Natural killer cell treated with Interleukin-12 subunit alpha and Interleukin-12 subunit beta and Interleukin-15 and Interleukin-18, amount 100 ng/mL, for 72 hours (primary cell): Measurements from ENCODE around the gene TBC1D30. TPM values are rescaled to one million over a fixed set of nuclear protein-coding genes. Genes with fewer than 3 reads are reported as not detected.

ENCODE experiments used
- ATAC-seq, 2 donors: fragments of 150-1000 bp; cut with Tn5 transposase in 1 of 2; sonication (Bioruptor Pico), chemical (Tn5 transposase) in 1 of 2; 2 replicates each; pipeline ENCODE4 v1.10.0; 2021
- DNase-seq: peaks from one replicate; pipeline ENCODE4 v3.0.0; 2022; ENCODE audit warnings: low spot score
- H3K27ac Mint-ChIP-seq, 2 donors: 1 replicate in 1 of 2; 2 replicates in 1 of 2; pipeline ENCODE4 v1.8.0; 2022; ENCODE audit warnings: mixed read lengths in 2 of 2, mild to moderate bottlenecking in 1 of 2, moderate library complexity in 1 of 2
- H3K27me3 Mint-ChIP-seq, 2 donors: 1 replicate in 1 of 2; 2 replicates in 1 of 2; pipeline ENCODE4 v1.8.0; 2022; ENCODE audit warnings: mixed read lengths in 2 of 2
- H3K36me3 Mint-ChIP-seq: one replicate; pipeline ENCODE4 v1.8.0; 2022; ENCODE audit warnings: mixed read lengths
- H3K4me1 Mint-ChIP-seq, 2 donors: 1 replicate in 1 of 2; 2 replicates in 1 of 2; pipeline ENCODE4 v1.8.0; 2022; ENCODE audit warnings: low read depth in 2 of 2, mixed read lengths in 2 of 2, mild to moderate bottlenecking in 1 of 2
- H3K4me3 Mint-ChIP-seq: one replicate; pipeline ENCODE4 v1.8.0; 2022; ENCODE audit warnings: mixed read lengths
- H3K9me3 Mint-ChIP-seq: 2 replicates; pipeline ENCODE4 v1.8.0; 2022; ENCODE audit warnings: mixed read lengths
- total RNA-seq, 2 donors: library from RNA; stranded (reverse); gene quantifications; one replicate each; pipeline ENCODE4 v1.2.3, GENCODE V29; 2022

The TBC1D30 gene
- total RNA-seq, 2 donors from 2014 or later = 1.1 TPM

DNA sequence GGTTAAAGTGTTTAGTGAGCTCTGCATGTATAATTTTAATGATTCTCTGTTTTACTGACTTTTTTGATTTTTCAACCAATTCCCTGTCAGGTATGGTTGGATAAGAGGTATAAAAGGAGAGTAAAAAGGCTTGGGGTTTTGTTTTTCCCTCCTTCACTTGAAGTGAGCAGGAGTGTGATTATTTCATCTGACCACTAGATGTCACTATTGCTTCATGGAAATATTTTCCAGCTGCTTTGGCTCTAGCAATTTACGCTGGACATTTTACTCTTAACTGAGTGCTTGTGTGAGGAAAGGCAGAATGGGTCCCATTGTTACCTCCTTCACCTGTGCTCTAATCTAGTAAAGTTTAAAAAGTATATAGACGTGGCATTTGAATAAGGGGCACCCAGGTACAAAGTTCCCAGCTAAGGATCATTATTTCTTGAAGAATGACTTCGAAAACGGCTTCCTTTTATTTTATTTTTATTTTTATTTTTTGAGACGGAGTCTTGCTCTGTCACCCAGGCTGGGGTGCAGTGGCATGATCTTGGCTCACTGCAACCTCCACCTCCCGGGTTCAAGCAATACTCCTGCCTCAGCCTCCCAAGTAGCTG lies 66.5 kb downstream of the TBC1D30 start:
- no peaks in the 10 kb centered on the region for H3K4me1 Mint-ChIP-seq
- H3K4me3 Mint-ChIP-seq = no peak overlapping the region
- H3K27me3 Mint-ChIP-seq = peaks cover 7 to 15% of the 10 kb centered on the region in 2 donors
- H3K9me3 Mint-ChIP-seq = no peaks in the 10 kb centered on the region
- H3K27ac Mint-ChIP-seq = no peak overlapping the region
- no peaks in the 10 kb centered on the region for H3K36me3 Mint-ChIP-seq
- peak in 1 of 2 donors; percentile 43 for ATAC-seq
- no peak for DNase-seq

DNA sequence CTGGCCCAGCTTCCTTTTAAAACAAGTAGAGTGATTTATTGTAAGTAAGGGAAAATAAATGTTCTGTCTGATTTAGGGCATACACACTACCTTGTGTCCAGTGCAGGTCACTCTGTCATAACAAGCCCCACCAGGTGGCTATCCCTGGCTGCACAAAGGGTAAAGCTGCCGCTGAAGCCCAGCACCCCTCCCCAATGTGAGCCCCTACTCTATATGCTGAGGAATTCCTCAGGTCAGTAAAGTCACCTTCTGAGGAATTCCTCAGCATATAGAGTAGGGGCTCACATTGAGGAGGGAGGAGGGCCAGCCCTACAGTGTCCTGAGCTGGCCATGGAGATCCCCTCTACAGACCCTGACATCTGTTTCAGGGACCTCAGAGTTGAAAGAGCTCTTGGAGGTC lies 67.2 kb downstream of the TBC1D30 start:
- DNase-seq (no peak), ATAC-seq (no peak)
- peaks cover 6 to 13% of the 10 kb centered on the region in 2 donors for H3K27me3 Mint-ChIP-seq
- H3K27ac Mint-ChIP-seq = no peak overlapping the region
- no peaks in the 10 kb centered on the region for H3K36me3 Mint-ChIP-seq
- H3K4me1 Mint-ChIP-seq = no peaks in the 10 kb centered on the region
- H3K9me3 Mint-ChIP-seq = no peaks in the 10 kb centered on the region
- H3K4me3 Mint-ChIP-seq = no peak overlapping the region

DNA sequence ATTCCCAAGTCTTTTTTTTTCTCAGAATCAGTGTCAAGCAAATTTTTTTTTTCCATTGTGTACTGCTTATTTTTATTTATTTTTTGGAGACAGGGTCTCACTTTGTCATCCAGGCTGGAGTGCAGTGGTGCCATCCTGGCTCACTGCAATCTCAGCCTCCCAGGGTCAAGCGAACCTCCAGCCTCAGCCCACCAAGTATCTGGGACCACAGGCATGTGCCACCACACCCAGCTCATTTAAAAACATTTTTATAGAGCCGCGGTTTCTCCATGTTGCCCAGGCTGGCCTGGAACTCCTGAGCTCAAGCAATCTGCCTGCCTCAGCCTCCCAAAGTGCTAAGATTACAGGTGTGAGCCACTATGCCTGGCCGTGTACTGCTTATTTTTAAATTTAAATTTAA lies 68.1 kb downstream of the TBC1D30 start:
- ATAC-seq (no peak), DNase-seq (no peak)
- Mint-ChIP-seq H3K36me3 (no peaks in the 10 kb centered on the region), H3K9me3 (no peaks in the 10 kb centered on the region), H3K4me3 (no peak overlapping the region), H3K27me3 (peaks cover 6 to 13% of the 10 kb centered on the region in 2 donors), H3K4me1 (no peaks in the 10 kb centered on the region), H3K27ac (no peak overlapping the region)

DNA sequence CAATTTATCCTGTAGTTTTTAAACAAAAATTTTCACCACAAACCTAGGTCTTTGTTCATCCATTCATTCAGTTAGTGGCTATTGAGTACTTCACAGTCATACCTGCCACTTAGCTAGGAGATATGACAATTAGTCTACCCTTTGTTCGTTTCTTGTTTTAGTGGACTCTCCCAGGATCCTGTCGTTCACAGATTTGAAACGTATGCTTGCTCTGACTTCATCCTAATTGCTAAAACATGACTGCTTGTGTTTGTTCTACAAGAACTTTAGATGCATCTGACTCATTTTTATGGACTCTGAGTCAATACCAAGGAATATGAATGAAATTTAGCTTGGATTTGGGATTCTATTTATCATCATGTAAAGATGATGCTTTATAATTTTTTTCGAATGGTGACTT lies 69.5 kb downstream of the TBC1D30 start:
- DNase-seq = no peak
- H3K27ac Mint-ChIP-seq = no peak overlapping the region
- H3K9me3 Mint-ChIP-seq = no peaks in the 10 kb centered on the region
- no peak for ATAC-seq
- H3K36me3 Mint-ChIP-seq = no peaks in the 10 kb centered on the region
- H3K4me3 Mint-ChIP-seq = no peak overlapping the region
- H3K4me1 Mint-ChIP-seq = no peaks in the 10 kb centered on the region
- peaks cover 6 to 13% of the 10 kb centered on the region in 2 donors for H3K27me3 Mint-ChIP-seq

DNA sequence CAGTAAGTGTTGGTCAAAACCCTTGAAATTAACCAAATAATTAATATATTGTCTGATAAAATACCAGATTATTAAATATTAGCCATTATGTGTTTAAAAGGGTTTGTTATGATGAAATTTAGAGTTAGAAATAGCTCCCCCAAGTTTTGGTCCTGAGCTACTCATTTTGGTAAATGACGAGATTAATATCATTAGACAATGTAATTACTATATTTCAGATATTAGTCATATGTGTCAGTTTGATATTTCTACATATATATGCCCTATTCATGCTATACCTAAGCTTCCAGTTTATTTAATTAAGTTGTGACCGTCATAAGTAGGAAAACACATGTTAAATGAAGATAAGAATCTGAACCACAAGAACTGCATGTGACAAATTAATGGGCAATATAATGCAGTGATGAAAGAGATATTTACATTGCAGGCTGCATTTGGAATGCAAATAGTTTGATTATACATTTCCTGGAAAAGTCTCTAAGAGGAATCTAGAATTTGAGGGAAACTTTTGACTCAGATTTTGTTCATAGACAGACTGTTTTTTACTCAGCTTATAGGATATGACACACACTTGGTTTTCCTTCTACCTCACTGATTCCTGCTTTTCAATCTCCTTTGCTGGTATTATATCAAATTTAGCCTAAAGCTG lies 70.5 kb downstream of the TBC1D30 start:
- H3K27ac Mint-ChIP-seq = no peak overlapping the region
- ATAC-seq (no peak), DNase-seq (no peak)
- H3K4me1 Mint-ChIP-seq = no peaks in the 10 kb centered on the region
- H3K27me3 Mint-ChIP-seq = peaks cover 5 to 10% of the 10 kb centered on the region in 2 donors
- H3K9me3 Mint-ChIP-seq = no peaks in the 10 kb centered on the region
- no peaks in the 10 kb centered on the region for H3K36me3 Mint-ChIP-seq
- no peak overlapping the region for H3K4me3 Mint-ChIP-seq

DNA sequence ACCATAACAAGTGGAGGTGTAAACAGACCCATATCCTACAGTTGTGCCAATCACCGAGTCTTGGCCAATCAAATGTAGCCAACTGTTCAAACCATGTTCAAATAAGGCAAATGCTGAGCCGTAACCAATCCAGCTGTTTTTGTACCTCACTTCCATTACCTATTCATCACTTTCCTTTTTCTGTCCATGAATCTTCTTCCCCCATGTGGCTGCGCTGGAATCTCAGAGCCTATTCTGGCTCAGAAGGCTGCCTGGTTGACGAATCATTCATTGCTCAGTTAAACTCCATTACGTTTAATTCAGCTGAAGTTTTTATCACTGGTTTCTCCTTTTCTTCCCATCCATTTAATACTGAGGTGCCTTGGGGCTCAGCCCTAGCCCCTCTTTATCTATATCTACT lies 71.1 kb downstream of the TBC1D30 start:
- no peaks in the 10 kb centered on the region for H3K36me3 Mint-ChIP-seq
- H3K27me3 Mint-ChIP-seq = peaks cover 3 to 5% of the 10 kb centered on the region in 2 donors
- no peaks in the 10 kb centered on the region for H3K4me1 Mint-ChIP-seq
- no peak for DNase-seq
- ATAC-seq = no peak
- H3K4me3 Mint-ChIP-seq = no peak overlapping the region
- H3K27ac Mint-ChIP-seq = no peak overlapping the region
- H3K9me3 Mint-ChIP-seq = no peaks in the 10 kb centered on the region

DNA sequence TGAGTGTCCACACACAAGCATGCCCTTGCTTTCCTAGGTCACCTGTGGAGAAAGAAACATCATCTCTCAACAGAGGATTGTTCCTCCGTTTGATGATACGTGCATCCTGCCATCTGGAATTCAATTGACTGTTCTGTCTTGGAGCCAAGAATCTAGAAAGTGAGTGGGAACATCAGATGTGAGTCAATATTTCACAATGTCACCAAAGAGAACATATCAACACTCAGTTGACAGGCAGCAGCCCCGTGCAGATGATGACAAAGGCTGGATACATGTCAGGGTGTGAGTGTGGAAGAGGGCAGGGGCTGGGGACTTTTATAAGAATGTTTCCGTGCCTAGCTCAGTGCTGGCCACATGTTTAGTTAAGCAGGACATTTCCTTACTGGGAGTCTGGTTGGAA lies 76.1 kb downstream of the TBC1D30 start:
- Mint-ChIP-seq H3K4me3 (no peak overlapping the region), H3K36me3 (no peaks in the 10 kb centered on the region), H3K9me3 (no peaks in the 10 kb centered on the region), H3K27ac (no peak overlapping the region), H3K4me1 (no peaks in the 10 kb centered on the region), H3K27me3 (peaks cover 9 to 16% of the 10 kb centered on the region in 2 donors)
- ATAC-seq = no peak
- no peak for DNase-seq

DNA sequence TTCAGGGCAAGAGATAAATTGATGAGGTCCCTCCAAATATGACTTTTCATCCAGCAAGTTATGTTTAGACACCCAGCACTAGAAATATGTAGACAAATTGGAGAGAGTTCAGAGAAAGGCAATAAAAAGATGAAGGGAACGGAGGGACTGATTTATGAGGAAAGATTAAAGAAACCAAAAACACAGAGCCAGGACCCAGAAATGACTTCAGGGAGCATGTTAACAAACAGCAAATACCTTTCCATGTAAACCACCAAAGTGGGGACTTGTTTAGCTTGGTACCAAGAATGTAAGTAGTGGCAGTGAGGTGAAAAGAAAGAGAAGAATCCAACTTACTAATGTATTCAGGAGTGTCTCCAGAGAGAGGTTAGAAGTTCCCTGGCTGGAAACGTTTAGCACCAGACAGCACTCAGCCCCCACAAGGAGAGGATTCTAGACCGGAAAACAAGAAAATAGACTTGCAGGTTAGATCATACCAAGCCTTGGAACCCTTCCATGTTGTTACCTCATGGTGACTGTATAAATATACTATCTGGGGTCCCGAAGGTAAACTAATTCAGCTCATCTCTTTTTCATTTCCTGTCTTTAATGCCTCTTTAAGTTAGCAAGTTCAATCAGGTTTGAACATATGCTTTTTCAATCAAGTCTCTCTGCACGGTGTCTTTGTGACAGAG lies 79.2 kb downstream of the TBC1D30 start:
- Mint-ChIP-seq H3K27me3 (peaks cover 15 to 20% of the 10 kb centered on the region in 2 donors), H3K4me1 (no peaks in the 10 kb centered on the region), H3K4me3 (no peak overlapping the region), H3K27ac (no peak overlapping the region), H3K36me3 (no peaks in the 10 kb centered on the region), H3K9me3 (no peaks in the 10 kb centered on the region)
- DNase-seq (no peak), ATAC-seq (no peak)

DNA sequence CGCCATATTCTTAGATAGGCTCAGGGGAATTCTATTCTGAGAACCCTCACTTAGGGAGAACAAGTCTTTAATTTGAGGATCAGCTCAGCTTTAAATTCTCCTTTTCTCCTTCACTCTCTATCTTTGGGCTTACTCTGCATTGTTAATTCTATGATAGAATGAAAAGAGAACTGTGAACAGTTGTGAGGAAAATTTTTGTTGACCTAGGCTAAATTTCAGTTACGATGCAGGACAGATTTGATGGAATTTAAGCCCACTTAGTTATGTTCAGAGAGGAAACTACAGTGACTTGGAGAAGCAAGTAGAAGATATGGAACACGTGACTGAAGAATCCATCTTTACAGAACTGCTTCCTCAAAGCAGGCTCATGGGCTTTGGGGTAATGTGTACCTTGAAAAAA lies 82.7 kb downstream of the TBC1D30 start:
- DNase-seq (no peak), ATAC-seq (no peak)
- Mint-ChIP-seq H3K27ac (no peak overlapping the region), H3K36me3 (no peaks in the 10 kb centered on the region), H3K27me3 (peaks cover 19 to 35% of the 10 kb centered on the region in 2 donors), H3K4me3 (no peak overlapping the region), H3K4me1 (no peaks in the 10 kb centered on the region), H3K9me3 (no peaks in the 10 kb centered on the region)

DNA sequence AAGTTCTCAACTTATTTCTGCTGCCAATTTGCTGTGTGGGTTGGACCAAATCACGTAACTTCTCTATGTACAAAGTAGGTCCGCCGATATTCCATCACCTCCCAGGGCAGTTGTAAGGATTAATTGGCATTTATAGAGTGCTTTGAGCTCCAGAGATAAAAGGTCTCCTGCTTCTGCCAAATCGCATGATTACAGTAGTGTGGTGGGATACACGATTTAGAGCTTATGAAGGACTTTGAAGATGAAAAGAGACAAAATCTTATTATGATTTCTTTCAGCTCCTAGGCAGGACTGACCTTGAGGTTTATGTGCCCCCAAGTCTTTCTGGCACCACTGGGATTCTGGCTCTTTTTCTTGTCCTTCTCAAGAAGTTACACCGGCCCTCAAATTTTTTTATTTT lies 84.7 kb downstream of the TBC1D30 start:
- no peak overlapping the region for H3K27ac Mint-ChIP-seq

DNA sequence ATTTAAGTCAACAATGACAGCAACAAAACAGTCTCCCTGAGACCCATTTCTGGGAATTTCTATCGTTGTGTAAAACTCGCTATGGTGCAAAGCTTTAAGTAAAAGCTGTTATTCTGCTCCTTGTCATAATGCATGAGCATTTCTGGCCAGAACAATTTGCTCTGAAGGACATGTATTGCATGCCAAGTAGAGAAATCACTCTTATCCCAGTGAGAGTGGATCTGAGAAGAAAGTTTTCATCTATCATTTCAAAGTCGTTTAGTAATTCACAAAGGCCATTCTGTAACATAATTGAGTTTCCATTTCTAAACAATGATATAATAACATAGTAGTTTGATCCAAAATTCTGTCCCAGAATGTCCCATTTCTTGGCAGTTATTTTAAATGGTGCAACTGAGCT lies 86.6 kb downstream of the TBC1D30 start:
- DNase-seq = no peak
- ATAC-seq = no peak
- no peaks in the 10 kb centered on the region for H3K36me3 Mint-ChIP-seq
- H3K27me3 Mint-ChIP-seq = peaks cover 25 to 28% of the 10 kb centered on the region in 2 donors
- H3K9me3 Mint-ChIP-seq = no peaks in the 10 kb centered on the region
- no peaks in the 10 kb centered on the region for H3K4me1 Mint-ChIP-seq
- no peak overlapping the region for H3K27ac Mint-ChIP-seq
- H3K4me3 Mint-ChIP-seq = no peak overlapping the region

More for the DNA sequence above, 84.7 kb downstream of the TBC1D30 start:
- DNase-seq (no peak), ATAC-seq (no peak)
- no peak overlapping the region for H3K4me3 Mint-ChIP-seq
- no peaks in the 10 kb centered on the region for H3K36me3 Mint-ChIP-seq
- H3K4me1 Mint-ChIP-seq = no peaks in the 10 kb centered on the region
- H3K9me3 Mint-ChIP-seq = no peaks in the 10 kb centered on the region
- peaks cover 19 to 32% of the 10 kb centered on the region in 2 donors for H3K27me3 Mint-ChIP-seq

DNA sequence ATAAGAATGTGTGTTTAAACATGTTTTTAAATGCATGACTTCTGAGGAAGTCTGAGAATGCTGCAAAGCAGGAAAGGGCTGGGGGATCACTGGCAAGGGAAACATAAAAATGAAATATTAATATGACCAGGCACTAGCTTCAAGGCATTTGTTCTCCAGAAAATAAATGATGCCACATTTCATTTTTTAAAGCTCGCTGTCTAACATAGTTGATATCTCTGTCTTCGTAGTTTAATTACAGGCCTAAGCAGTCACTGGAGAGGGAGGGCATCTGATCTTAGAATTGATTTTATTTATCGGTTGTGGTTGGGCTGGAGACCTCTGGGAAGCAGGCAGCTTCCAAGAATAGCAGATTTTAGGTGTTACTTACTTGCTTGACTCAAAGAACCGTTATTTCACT lies 87.5 kb downstream of the TBC1D30 start:
- no peak for ATAC-seq
- no peak for DNase-seq
- H3K27me3 Mint-ChIP-seq = peaks cover 23 to 28% of the 10 kb centered on the region in 2 donors
- H3K4me3 Mint-ChIP-seq = no peak overlapping the region
- H3K9me3 Mint-ChIP-seq = no peaks in the 10 kb centered on the region
- H3K4me1 Mint-ChIP-seq = no peaks in the 10 kb centered on the region
- H3K27ac Mint-ChIP-seq = no peak overlapping the region
- H3K36me3 Mint-ChIP-seq = no peaks in the 10 kb centered on the region

DNA sequence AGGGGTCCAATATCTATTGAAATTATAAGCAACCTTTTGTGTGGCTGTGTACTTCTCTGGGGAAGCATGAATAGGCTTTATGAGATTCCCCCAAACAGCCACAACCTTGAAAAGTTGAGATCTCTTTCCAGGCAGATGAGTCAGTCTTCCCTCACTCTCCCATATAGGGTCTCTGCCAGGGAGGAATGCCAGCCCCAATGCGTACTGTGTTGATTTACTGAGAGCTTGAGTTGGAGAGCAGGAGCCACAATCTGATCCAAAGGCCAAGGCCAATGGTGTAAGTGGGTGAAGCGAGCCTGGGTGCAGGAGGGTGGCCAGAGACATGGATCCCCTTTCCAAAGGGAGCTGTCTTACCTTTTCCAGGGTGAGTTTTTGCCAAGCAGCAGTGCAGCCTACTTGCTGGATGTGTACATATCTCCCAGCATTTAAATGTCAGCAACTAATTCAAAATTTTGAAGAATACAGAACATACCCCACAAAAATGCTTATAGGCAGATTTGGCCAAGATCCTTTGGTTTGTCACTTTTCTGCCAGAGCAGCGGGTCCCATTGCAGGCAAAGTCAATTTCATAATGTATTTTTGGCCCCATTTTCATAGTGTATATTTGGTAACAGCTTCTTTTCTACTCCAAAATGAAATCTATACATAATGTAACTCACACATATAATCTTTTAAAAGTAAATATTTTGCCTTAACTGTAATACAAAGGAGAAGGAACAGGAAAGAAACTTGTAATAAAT lies 88.2 kb downstream of the TBC1D30 start:
- no peak for ATAC-seq
- H3K9me3 Mint-ChIP-seq = no peaks in the 10 kb centered on the region

DNA sequence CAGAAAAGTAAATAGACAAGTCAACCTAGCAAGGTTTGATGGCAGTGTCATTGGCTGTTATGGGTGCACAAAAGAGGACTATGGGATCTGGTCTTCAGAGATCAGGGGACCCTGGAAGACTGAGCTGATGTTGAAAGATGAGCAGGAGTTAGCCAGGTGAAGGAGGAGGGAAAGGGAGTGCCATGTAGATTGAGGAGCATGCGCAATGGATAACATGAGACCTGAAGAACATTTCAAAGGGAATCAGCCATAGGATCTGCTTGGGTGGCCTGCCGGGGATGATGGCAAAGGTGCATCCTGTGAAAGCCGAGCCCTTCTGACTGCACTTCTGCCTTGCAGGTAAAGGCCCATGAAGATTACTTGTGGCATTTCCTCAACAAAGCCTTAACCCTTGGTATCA lies 90.8 kb downstream of the TBC1D30 start:
- H3K27ac Mint-ChIP-seq = no peak overlapping the region
- DNase-seq (no peak), ATAC-seq (no peak)
- H3K4me1 Mint-ChIP-seq = no peaks in the 10 kb centered on the region
- peaks cover 30 to 38% of the 10 kb centered on the region in 2 donors for H3K27me3 Mint-ChIP-seq
- H3K9me3 Mint-ChIP-seq = no peaks in the 10 kb centered on the region
- no peaks in the 10 kb centered on the region for H3K36me3 Mint-ChIP-seq
- H3K4me3 Mint-ChIP-seq = no peak overlapping the region

More for the DNA sequence above, 88.2 kb downstream of the TBC1D30 start:
- Mint-ChIP-seq H3K4me1 (no peaks in the 10 kb centered on the region), H3K27ac (no peak overlapping the region), H3K36me3 (no peaks in the 10 kb centered on the region), H3K27me3 (peaks cover 21 to 28% of the 10 kb centered on the region in 2 donors), H3K4me3 (no peak overlapping the region)
- no peak for DNase-seq
